ENCODE measurements around the gene ANKMY1. TPM values are rescaled to one million over a fixed set of nuclear protein-coding genes. Genes with fewer than 3 reads are reported as not detected.

Gene ANKMY1
- total RNA-seq, 2 donors from 2014 or later, result 18.5 to 19.9 TPM

DNA sequence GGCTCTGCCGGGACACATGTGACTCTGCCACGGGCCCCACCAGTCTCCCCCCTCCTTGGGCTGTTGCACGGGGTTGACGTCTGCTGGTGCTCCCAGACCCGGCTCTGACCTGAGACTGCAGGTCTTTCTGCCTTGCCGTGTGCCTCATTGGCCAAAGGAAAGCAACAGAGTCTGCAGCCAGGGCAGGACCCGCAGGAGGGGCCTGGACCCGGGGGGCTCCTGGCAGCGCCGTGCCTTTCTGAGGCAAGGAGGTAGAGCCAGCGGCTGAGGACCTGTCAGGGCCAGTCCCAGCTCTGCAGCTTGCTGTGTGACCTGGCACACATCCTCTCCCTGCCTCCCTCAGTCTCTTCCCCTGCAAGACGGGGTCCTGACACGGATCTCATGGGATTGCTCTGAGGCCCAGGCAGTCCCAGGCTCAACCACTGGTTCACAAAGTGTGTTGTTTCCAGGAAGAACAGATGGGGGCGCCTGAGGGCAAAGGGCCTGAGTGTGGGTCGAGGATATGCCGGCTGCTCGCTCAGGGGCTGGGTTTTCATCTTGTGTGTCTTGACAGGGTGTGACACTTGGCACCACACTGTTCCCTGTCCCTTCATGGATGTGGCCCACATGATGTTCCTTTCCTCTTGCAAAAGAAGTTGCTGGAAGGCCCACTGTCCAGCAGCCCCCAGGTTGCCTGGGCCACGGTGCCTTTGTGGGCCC lies 37.7 kb upstream of the ANKMY1 start:
- intact Hi-C loops (cut with DNase I, micrococcal nuclease), result no loop called here
- peak; percentile 57 for ATAC-seq
- peak; percentile 23 to 41 for DNase-seq

DNA sequence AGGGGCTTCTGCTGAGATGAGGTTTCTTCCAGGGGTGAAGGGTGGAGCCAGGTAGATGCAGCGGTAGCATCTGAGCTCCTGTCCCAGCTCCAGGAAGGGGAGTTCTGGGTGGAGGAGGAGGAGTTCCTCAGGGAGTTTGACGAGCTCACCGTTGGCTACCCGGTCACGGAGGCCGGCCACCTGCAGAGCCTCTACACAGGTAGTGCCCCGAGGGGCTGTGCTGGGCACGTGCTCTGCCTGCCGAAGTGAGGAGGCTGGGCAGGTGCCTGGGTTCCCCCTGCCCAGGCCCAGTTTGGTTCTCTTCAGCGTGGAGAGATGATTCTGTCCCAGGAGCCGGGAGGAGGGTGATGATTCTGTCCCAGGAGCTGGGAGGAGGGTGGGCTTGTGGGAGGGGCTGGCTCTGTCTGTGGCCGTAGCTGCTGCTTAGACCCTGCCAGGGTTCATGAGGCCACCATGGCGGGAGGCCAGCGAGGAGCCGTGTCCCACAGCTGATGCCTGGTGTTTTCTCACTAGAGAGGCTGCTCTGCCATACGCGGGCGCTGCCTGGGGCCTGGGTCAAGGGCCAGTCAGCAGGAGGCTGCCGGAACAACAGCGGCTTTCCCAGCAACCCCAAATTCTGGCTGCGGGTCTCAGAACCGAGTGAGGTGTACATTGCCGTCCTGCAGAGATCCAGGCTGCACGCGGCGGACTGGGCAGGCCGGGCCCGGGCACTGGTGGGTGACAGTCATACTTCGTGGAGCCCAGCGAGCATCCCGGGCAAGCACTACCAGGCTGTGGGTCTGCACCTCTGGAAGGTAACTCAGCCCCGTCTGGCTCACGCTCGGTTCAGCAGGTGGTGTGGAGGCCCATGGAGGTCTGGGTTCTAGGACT lies 37.0 kb upstream of the ANKMY1 start:
- intact Hi-C loops (cut with DNase I, micrococcal nuclease), result no loop called here
- peak; percentile 3 to 14 for DNase-seq
- no peak for ATAC-seq

DNA sequence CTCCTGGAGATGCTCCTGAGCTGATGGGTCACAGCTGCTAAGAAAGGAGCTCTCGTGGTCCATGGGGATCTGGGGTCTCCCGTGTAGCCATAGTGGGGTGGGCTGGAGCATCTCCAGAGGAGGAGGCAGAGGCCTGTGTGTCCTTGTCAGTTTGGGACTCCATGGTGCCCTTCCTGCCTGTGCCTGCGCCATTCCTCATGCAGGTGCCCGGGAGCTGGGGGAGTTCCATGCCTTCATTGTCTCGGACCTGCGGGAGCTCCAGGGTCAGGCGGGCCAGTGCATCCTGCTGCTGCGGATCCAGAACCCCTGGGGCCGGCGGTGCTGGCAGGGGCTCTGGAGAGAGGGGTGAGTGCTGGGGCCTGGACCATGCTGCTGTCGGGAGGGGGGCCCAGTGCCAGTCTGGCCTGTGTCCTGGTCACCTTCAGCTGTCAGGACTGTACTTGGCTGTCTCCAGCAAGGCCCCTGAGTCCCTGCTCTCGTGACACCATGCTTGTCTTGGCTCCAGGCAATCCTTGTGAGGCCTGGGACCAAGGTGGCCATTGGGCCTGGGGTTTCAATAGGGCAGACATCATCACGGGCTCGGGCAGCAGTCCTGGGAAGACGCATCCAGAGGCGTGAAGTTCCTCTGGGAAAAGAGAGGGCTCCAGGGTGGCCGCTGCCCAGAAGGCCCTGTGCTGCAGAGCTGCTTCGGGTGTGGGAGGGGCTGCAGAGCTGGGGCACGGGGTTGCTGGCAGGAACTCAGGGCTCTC lies 36.1 kb upstream of the ANKMY1 start:
- DNase-seq, result peak; percentile 2 to 17
- intact Hi-C loops (cut with DNase I, micrococcal nuclease), result no loop called here
- ATAC-seq, result no peak

DNA sequence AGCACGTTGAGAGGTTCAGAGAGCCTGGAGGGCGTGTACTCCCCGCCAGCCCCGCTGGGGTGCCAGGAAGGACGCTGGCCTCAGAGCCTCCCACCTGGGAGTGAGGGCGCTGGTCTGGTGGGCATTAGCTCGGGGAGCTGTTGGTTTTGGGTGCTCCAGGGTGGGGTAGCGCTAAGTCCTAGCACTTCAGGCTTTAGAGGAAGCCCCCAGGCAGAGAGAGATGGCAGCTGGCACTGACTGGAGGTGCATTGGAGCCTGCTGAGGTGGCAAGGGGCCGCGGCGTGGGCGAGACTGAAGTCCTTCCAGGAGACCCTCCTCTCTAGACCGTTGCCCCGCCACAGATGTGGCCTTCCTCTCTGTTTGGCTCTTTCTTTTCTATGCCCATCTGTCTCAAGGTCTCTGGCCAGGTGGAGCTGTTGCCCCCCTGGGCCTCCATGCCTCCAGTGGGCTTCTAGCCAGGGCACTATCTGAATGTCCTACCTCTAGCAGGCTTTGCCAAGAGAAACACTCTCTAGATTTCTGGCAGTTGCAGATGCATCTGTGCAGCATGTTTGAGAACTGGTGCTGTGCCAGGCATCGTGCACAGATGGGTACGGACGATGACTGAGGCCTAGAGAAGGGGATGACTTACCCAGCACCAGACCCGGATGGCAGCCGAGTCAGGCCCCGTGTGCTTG lies 35.4 kb upstream of the ANKMY1 start:
- ATAC-seq (no peak), DNase-seq (no peak)
- intact Hi-C loops (cut with DNase I, micrococcal nuclease), result no loop called here

DNA sequence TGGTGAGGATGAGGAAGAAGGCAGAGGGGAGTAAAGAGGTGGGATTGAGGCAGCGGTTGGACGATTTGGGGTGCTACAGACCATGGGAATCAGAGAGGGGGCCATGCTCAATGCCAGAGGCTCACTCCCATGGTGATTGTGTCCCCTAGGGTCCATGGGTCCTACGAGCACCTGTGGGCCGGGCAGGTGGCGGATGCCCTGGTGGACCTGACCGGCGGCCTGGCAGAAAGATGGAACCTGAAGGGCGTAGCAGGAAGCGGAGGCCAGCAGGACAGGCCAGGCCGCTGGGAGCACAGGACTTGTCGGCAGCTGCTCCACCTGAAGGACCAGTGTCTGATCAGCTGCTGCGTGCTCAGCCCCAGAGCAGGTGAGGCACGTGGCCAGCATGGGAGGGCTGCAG lies 34.0 kb upstream of the ANKMY1 start:
- DNase-seq, result no peak
- ATAC-seq, result no peak
- intact Hi-C loops (cut with DNase I, micrococcal nuclease), result no loop called here

DNA sequence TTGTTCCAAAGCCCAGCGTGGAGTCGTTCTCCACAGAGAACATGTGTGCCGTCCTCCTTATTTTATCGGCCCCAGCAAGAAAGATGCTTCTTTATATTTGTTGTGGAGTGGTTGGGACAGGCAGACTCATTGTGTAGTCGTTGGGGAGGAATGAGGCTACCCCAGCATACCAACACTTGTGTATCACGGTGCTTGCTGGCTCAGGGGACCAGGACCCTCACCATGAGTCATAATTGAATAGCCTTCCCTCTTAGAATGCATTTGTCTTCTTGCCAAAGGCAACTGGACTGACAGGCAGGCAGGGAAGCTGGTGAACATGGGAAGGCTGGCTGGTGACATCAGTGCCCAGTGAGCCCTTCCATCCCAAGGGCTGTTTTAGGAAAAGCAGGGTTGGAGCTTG lies 33.4 kb upstream of the ANKMY1 start:
- intact Hi-C loops (cut with DNase I, micrococcal nuclease), result no loop called here

DNA sequence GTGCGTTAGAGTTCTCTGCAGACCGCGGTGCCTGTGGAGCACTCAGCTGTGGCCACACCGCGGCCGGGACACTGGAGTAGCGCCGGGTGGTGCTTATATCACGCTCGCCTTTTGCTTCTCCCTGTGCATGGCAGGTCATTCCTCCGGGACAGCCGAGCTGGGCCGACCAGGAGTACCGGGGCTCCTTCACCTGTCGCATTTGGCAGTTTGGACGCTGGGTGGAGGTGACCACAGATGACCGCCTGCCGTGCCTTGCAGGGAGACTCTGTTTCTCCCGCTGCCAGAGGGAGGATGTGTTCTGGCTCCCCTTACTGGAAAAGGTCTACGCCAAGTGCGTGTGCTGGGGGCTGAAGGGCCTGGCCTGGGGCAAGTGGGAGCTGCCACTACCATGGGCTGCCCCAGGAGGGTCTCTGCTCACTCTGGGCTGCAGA lies 32.9 kb upstream of the ANKMY1 start:
- DNase-seq, result no peak
- intact Hi-C loops (cut with DNase I, micrococcal nuclease), result no loop called here
- no peak for ATAC-seq

More for the DNA sequence above, 33.4 kb upstream of the ANKMY1 start:
- no peak for DNase-seq
- ATAC-seq, result no peak

DNA sequence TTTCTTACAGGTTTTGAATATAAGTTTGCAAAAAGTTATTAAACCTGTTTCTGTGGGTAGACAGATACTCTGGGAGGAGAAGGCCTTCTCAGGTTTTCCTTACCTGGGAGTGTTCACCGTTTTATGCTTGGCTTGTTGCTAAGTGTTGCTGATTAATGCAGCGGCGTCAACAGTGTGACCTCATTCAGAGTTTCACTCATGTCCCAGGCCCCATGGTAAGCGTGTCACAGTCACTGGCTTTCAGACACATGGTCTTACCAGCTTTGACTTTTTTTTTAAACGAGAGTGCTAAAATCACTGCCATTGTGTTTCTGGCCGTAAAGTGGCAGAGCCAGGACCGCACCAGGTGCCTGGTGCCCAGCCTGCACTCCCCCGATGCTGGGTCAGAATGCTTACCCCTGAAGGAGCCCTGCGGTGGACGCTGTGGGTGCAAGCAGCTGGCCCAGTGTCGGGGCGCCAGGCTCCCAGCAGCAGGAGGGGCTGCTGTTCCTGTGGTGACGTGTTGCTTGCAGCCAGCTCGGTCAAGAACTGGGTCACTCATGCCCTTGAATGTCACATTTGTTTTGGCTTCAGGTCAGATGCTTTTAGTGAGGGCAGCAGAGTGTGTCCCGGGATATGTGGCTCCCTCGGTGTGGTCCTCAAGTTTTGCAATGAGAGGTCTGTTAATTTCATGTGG lies 32.2 kb upstream of the ANKMY1 start:
- DNase-seq (no peak), ATAC-seq (no peak)
- intact Hi-C loops (cut with DNase I, micrococcal nuclease), result no loop called here

DNA sequence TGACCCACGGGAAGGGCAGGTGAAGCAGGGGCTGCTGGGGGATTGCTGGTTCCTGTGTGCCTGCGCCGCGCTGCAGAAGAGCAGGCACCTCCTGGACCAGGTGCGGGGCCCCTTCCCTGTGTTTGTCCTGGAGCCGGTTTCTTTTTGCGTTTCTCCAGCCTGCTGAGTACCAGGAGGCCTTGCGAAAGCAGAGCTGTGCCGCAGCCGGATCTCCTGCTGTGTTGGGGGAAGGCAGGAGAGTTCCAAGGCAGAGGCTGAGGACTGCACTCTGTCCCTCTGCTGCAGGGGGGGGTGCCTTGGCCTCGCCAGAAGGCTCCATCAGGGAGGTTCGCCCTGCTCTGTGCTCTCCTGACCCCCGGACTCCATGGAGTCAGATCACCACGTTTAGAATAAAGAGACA lies 31.6 kb upstream of the ANKMY1 start:
- intact Hi-C loops (cut with DNase I, micrococcal nuclease), result no loop called here
- DNase-seq (no peak), ATAC-seq (no peak)

DNA sequence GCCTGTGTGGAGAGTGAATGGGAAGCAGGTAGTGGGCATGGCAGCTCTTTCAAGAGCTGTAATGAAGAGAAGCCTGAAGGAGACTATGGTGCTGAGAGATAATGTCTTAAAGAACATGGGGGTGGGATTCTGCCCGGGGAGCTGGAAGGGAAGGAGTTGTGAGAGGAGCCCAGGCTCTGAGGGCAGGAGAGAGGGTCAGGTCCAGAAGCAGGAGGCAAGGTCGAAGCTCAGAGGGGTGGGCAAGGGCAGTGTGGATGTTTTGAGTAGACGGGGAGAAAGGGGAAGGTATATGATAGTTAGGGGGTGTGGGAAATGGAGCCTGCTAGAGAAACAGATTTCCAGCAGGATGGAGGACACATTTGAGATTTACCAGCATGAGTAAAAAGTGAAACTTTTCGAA lies 30.9 kb upstream of the ANKMY1 start:
- no peak for ATAC-seq

DNA sequence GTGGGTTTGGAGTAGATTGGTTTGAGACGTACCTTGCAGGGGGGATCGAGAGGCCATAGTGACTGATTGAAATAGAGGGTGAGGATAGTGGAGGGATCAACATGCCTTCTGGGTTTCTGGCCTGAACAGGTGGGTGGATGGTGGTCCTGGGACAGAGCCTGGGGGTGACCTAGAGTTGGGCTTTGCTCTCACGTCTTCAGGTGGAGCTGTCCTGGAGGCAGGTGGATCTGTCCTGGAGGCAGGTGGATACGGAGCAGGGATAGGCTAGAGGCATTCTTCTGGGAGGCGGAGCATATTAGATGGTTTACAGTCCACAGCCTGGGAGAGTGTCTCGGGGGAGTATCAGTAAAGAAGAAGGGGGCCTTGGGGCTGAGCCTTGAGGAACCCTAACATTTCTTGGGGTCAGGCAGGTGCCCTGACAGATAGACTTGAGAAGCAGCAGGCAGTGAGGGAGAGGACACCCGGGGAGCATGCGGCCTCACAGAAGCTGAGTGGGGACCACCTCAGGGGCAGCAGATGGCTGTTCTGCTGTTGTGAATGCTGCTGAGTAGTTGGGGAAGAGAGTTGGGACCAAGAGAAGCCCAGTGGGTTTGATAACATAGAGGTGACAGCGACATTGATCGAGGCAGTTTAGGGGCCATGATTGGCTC lies 30.3 kb upstream of the ANKMY1 start:
- no peak for DNase-seq
- ATAC-seq, result no peak
- intact Hi-C loops (cut with DNase I, micrococcal nuclease), result no loop called here

More for the DNA sequence above, 30.9 kb upstream of the ANKMY1 start:
- intact Hi-C loops (cut with DNase I, micrococcal nuclease), result no loop called here
- DNase-seq, result no peak

DNA sequence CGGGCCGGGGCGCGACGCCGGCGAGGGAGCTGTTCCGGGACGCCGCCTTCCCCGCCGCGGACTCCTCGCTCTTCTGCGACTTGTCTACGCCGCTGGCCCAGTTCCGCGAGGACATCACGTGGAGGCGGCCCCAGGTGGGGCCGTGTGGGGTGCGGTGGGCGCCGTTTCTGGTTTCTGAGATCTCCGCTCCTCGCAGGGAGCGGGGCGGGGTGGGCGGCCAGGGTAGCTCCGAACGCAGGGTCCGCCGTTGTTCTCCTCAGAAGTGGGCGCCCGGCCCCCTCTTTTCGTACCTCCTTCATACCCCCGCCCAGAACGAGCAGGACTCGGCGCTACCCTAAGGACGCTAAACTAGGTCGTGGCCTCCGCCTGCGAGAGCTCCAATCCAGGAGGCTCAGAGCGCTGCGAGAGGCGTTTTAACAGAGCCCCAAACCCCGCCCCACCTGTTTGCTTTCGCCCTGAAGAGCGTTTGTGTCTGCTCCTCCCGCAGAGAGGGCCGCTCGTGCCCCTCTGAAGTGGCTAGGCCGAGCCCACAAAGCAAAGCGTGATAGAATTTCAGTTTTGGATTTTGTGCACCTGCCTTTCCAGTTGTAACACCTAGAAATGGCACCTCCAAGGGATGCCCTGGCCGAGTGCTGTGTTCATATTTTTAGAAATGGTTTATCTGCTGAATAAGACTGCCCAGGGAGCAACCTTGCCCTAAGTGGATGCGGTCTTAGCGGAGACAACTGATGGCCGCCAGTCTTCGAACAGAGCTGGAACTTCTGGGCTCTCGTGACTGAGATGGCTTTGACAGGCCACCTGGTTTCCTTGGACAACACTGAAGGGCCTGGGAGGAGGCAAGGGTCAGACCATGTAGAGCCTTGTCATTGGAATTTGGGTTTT lies 29.4 kb upstream of the ANKMY1 start:
- intact Hi-C loops (cut with DNase I, micrococcal nuclease), result no loop called here
- DNase-seq (peak; percentile 59 to 70), ATAC-seq (peak; percentile 43)

DNA sequence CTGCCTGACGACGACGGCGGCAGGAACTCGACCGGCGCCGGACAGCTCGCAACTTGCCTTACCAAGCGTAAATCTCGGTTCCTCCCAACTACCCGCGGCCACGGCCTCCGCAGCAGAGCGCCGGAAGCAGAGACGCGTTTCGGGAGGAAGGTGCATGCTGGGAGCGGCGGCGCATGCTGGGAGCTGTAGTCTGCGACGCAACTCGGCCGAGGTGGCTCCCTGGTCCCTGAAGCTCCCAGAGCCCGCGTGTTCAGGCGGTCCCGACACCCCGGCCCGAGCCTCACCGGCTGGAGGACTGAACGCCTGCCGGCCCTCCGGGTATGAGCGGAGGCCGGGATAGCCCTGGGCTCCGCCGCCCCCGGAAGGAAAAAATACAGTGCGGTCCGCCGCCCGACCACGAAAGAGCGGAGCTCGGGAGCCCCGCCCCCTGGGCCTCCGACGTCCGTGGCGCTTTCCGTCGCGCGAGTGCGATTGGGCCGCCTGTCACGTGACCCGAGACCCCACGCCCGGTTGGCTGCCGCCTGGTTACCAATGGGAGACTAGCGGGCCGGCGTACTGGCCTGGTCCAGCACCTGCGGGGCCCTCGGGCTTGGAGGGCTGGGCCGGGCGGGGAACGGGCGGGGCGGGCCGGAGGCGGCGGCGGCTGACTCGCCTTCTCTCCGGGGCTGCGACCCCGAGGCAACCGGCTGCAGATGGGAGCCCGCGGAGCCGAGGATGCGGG lies 28.6 kb upstream of the ANKMY1 start, which contains the start of gene CAPN10:
CAPN10 (plus strand) TSS at position 537 of the 721 bp plus-strand sequence; CDS start at position 715, 178 bp downstream.
- DNase-seq (peak; percentile 99), ATAC-seq (peak; percentile 93)
- intact Hi-C loops (cut with DNase I, micrococcal nuclease), result no loop called here

DNA sequence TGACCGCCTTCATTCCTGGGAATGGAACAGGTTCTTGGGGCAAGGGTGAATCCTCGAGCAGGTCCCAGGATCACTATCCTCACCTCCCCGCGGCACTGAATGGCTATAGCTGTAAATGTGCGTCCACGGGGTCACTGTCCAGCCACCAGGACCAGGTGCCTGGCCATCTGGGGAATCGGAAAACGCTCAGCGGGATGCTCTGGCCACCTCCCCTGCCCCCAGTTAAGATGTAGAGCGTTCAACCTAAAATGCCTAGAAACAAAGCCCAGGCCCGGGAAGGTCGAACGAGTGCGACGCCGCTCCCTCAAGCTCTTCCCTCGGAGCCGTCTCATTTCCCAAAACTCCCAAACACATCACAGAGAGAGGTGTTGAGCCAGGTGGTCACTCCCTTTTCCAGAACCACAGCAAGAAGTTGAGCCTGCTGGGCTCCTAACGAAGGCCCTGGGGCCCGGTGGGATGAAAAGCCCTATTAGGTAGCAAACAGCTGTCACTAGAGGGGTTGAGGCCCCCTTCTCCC lies 28.0 kb upstream of the ANKMY1 start:
- intact Hi-C loops (cut with DNase I, micrococcal nuclease), result no loop called here
- DNase-seq, result no peak
- no peak for ATAC-seq

DNA sequence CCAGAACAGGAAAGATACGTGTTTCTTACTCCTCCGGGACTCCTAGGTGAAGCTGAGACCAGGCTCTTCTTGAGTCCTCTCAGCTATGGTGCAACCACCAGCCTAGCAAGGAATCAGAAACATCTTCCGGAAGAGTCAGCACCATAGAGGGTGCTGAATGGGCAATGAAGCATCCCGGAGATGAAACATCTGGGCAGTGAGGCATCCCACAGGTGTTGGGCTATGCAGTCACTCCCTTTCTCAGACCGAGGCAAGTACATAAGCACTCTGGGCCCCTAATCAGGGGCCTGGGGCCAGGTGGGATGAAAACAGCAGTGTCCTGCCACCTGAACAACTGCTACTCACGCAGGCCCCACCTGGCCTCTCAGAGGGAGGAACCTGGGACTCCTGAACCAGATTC lies 27.3 kb upstream of the ANKMY1 start:
- intact Hi-C loops (cut with DNase I, micrococcal nuclease), result no loop called here
- no peak for DNase-seq
- ATAC-seq, result no peak

DNA sequence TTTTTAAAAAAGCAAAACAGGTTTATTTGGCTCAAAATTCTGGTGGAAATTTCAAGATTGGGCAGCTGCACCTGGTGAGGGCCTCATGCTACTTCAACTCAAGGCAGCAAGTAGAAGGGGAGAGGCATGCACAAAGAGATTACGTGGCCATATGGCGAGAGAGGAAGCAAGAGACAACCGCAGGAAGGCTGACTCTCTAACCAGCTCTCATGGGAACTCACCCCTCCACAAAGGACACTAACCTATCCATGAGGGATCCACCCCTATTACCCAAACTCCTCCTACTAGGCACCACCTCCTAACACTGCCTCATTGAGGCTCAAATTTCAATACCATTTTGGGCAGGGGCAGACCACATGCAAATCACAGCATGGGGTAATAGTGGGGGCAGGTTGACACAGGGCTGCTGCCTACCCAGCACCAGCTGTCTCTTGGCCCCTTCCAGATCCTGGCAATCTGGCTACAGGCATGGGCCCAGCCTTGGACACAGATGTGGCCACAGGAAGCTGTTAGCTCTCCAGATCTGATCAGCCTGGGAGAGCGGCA lies 26.8 kb upstream of the ANKMY1 start:
- ATAC-seq, result no peak
- DNase-seq, result no peak

More for the DNA sequence above, 26.8 kb upstream of the ANKMY1 start:
- intact Hi-C loops (cut with DNase I, micrococcal nuclease), result no loop called here

Data from left colon (tissue), 2 donors.